A673 (cell line): ENCODE data around the gene NAXE. TPM values are rescaled to one million over a fixed set of nuclear protein-coding genes. Genes with fewer than 3 reads are reported as not detected.

Experiments used
- BruUV-seq: library from RNA; stranded (reverse); fragments of 400-500 nt; replicated peaks from 2 replicates; lab custom pipeline; 2021; lab: Mats Ljungman, UMichigan
- CTCF ChIA-PET: fragments of 300-600 bp; sonication (Branson Sonifier 250); formaldehyde crosslinking; loops from one replicate; lab custom pipeline; 2022; ENCODE audit warnings: antibody characterized with exemption; lab: Charles Lee
- POLR2A ChIA-PET: fragments of 300-600 bp; sonication (Branson Sonifier 250); formaldehyde crosslinking; loops from one replicate; lab custom pipeline; 2022; ENCODE audit warnings: antibody characterized with exemption; ENCODE audit not compliant: low non-redundant PET; lab: Charles Lee
- DNase-seq: peaks from one replicate; pipeline ENCODE4 v3.0.0-alpha.2; 2015; ENCODE audit warnings: low spot score
- H3K27ac ChIP-seq: fragments of 200-600 bp; sonication (generic); 2 replicates; pipeline ENCODE4 v1.5.1; 2016; ENCODE audit warnings: mixed run types, low read depth, mild to moderate bottlenecking, mixed read lengths, antibody characterized with exemption, low read length; ENCODE audit not compliant: poor library complexity, severe bottlenecking
- H3K27me3 ChIP-seq: fragments of 200-600 bp; sonication (generic); replicated peaks from 2 replicates; pipeline ENCODE4 v1.6.1; 2017; ENCODE audit warnings: mixed run types, low read depth, mild to moderate bottlenecking, mixed read lengths, antibody characterized with exemption, low read length; ENCODE audit not compliant: insufficient read depth, poor library complexity
- H3K36me3 ChIP-seq: fragments of 200-600 bp; sonication (generic); 2 replicates; pipeline ENCODE4 v1.6.1; 2016; ENCODE audit warnings: mixed run types, mild to moderate bottlenecking, mixed read lengths, antibody characterized with exemption, low read length; ENCODE audit not compliant: insufficient read depth, poor library complexity, severe bottlenecking
- H3K4me1 ChIP-seq: fragments of 200-600 bp; sonication (generic); 2 replicates; pipeline ENCODE4 v1.6.1; 2017; ENCODE audit warnings: mixed run types, mild to moderate bottlenecking, mixed read lengths, antibody characterized with exemption, low read length; ENCODE audit not compliant: insufficient read depth, poor library complexity, severe bottlenecking
- H3K4me3 ChIP-seq: fragments of 200-600 bp; sonication (generic); 2 replicates; pipeline ENCODE4 v1.5.1; 2016; ENCODE audit warnings: low read depth, mixed run types, mild to moderate bottlenecking, mixed read lengths, low read length; ENCODE audit not compliant: poor library complexity, severe bottlenecking
- H3K9me3 ChIP-seq: fragments of 200-600 bp; sonication (generic); 2 replicates; pipeline ENCODE4 v1.6.1; 2016; ENCODE audit warnings: mixed run types, low read depth, mild to moderate bottlenecking, mixed read lengths, antibody characterized with exemption, low read length; ENCODE audit not compliant: poor library complexity, severe bottlenecking
- EZH2 ChIP-seq: fragments of 200-600 bp; sonication (generic); IDR thresholded peaks from 2 replicates; pipeline ENCODE4 v1.6.1; 2017; ENCODE audit warnings: borderline replicate concordance, low read depth, mild to moderate bottlenecking, mixed read lengths, antibody characterized with exemption, low read length; ENCODE audit not compliant: poor library complexity, severe bottlenecking
- intact Hi-C: fragments of 100-400 bp; cut with micrococcal nuclease; formaldehyde crosslinking; loops from one replicate; pipeline ENCODE4 v1.10.0; 2022; ENCODE audit not compliant: unreplicated experiment
- total RNA-seq: library from RNA; stranded (reverse); gene quantifications from 2 replicates; pipeline ENCODE4 v1.2.3, GENCODE V29; 2021
- TF ChIP-seq, protein P1 (sequence below): fragments of 300-800, 200-600 bp; sonication (generic); conservative IDR thresholded peaks from 2 replicates; pipeline ENCODE4 v1.5.1; 2017; ENCODE audit warnings: low read depth, mild to moderate bottlenecking, antibody characterized with exemption, low read length, moderate library complexity, mixed read lengths

Gene NAXE
- total RNA-seq, 1 experiment from 2014 or later, result 125 TPM

DNA sequence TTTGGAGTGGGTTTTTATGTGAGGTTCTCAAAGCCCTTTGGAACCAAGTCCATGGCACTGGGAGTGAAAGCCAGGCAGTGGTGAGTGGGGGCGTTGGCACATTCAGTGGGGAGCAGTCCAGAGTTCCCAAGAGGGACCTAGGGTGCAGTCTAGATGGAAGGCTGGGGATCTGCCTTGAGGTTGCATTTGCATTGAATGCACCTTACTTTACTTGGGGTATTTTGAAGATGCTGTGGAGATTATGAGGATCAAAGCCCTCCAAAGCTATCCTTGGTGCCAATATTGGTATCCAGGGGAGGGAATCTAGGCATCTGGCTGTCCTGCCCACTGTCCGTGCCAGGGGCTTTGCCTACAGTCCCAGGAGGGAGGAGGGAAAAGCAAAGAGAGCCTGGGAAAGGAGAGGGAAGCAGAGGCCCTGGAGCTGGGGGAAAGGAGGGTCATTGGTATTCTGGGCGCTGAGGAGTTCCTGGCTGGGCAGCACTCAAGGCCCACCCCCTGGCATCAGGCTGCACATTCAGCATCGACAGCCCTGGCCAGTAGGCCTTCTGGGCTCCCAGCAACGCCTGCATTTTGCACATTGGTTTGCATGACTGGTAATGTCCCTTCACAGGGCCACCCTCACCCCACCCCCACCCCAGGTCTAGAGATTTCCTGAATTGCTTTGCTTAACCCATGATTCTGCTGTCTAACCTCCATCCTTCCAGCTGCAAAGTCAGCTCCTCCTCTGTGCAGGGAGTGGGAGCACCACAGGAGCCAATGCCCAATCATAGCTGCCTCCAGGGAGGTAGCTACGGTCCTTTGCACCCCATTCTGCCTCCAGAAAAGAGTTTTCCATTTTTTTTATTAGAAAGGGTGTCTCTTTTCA, 49.5 kb downstream of the NAXE start:
- H3K27ac ChIP-seq, result no peak overlapping the region
- no peaks in the 10 kb centered on the region for H3K9me3 ChIP-seq
- no peak for TF ChIP-seq EZH2
- TF ChIP-seq, protein P1, sequence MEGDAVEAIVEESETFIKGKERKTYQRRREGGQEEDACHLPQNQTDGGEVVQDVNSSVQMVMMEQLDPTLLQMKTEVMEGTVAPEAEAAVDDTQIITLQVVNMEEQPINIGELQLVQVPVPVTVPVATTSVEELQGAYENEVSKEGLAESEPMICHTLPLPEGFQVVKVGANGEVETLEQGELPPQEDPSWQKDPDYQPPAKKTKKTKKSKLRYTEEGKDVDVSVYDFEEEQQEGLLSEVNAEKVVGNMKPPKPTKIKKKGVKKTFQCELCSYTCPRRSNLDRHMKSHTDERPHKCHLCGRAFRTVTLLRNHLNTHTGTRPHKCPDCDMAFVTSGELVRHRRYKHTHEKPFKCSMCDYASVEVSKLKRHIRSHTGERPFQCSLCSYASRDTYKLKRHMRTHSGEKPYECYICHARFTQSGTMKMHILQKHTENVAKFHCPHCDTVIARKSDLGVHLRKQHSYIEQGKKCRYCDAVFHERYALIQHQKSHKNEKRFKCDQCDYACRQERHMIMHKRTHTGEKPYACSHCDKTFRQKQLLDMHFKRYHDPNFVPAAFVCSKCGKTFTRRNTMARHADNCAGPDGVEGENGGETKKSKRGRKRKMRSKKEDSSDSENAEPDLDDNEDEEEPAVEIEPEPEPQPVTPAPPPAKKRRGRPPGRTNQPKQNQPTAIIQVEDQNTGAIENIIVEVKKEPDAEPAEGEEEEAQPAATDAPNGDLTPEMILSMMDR, result no peak
- ChIA-PET CTCF (interaction anchor here (0.5 to 0.7 kb wide), 2 partner anchors 21 to 36 kb away, joined by 3 read pairs; no protein-coding TSS in a partner anchor), POLR2A (no interaction called here)
- H3K27me3 ChIP-seq, result peaks cover 79% of the 10 kb centered on the region
- intact Hi-C loops, result no loop called here
- no TSS peak for BruUV-seq
- H3K4me3 ChIP-seq, result no peak overlapping the region
- H3K36me3 ChIP-seq, result no peaks in the 10 kb centered on the region
- no peak for DNase-seq
- H3K4me1 ChIP-seq, result peaks cover 4% of the 10 kb centered on the region

DNA sequence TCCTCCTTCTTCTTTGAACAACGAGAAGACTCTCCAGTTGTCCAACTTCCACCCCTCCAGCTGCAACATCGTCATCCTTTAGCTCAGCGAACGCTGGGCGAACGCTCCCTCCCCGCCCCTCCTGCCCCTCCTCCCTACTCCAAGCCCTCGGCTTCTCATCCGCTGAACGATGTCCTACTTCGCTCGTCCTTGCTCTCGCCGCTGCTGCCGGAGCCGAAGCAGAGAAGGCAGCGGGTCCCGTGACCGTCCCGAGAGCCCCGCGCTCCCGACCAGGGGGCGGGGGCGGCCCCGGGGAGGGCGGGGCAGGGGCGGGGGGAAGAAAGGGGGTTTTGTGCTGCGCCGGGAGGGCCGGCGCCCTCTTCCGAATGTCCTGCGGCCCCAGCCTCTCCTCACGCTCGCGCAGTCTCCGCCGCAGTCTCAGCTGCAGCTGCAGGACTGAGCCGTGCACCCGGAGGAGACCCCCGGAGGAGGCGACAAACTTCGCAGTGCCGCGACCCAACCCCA, 50.2 kb downstream of the NAXE start, which contains the start of gene BCAN:
TSS of gene BCAN (plus strand) at position 357 of the 504 bp plus-strand sequence. CDS start 3,938 bp downstream, outside the sequence.
- BruUV-seq, result no TSS peak
- intact Hi-C loops, result no loop called here
- ChIA-PET CTCF (interaction anchor here (0.5 to 0.7 kb wide), 2 partner anchors 20 to 35 kb away, joined by 3 read pairs; no protein-coding TSS in a partner anchor), POLR2A (no interaction called here)
- H3K4me3 ChIP-seq, result peak within 1 kb of the TSS; percentile 26
- no peak for DNase-seq
- H3K36me3 ChIP-seq, result no peaks in the 10 kb centered on the region
- peaks cover 86% of the 10 kb centered on the region for H3K27me3 ChIP-seq
- no peaks in the 10 kb centered on the region for H3K9me3 ChIP-seq
- peaks cover 4% of the 10 kb centered on the region for H3K4me1 ChIP-seq
- no peak for TF ChIP-seq EZH2
- TF ChIP-seq, protein P1, result no peak
- H3K27ac ChIP-seq, result no peak within 1 kb of the TSS

DNA sequence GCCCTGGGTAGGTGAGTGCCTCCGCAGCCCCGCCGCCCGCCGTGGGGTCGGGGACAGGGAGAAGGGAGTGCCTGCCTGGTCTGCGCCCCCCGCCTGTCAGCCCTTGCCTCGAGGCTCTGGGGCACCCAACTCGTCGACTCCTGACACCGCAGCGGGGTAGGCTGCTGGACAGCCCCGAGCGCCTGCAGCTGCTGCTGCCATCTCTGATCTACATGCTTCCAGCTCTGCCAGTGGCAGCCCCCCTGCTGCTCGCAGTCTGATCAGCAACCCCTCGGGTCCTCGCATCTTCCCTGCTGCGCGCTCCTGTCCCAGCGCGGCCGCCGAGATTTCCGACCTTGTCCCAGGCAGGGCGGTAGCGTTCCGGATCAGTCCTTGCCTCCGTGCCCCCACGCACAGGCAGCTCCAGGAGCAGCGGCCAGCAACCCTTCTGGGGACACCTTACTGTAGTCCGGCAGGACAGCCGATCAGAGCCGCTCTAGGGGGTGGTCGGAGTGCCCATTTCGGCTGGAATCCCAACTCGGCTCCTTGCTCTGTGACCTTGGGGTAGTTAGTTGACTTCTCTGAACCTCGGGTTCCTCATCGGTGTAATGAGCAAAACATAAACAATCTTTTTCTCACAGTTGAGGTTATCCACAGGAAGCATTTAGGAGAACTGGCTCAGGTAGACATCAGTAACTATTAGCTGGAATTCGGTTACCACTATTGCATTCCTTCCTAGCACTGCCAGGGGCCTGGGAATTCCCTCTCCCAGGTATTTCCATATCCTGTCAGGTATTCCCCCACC, 50.9 kb downstream of the NAXE start:
- no TSS peak for BruUV-seq
- ChIA-PET CTCF (interaction anchor here (0.7 kb wide), 1 partner anchor 19 kb away, joined by 3 read pairs; no protein-coding TSS in a partner anchor), POLR2A (no interaction called here)
- Histone ChIP-seq H3K36me3 (no peaks in the 10 kb centered on the region), H3K4me1 (peaks cover 4% of the 10 kb centered on the region), H3K4me3 (peak overlapping the region; percentile 26), H3K27ac (no peak overlapping the region), H3K9me3 (no peaks in the 10 kb centered on the region), H3K27me3 (peaks cover 93% of the 10 kb centered on the region)
- no peak for DNase-seq
- intact Hi-C loops, result no loop called here
- TF ChIP-seq EZH2, result peak; percentile 92
- TF ChIP-seq, protein P1, result no peak
